ENCODE data around the gene SPC25. TPM values are rescaled to one million over a fixed set of nuclear protein-coding genes. Genes with fewer than 3 reads are reported as not detected.

The SPC25 gene
- total and polyA plus RNA-seq, 9 of the 15 experiments (the other 6 are each of a cell fraction or from before 2014, with no cell fraction given) = 44.8 to 100 (median 75.0) TPM

DNA sequence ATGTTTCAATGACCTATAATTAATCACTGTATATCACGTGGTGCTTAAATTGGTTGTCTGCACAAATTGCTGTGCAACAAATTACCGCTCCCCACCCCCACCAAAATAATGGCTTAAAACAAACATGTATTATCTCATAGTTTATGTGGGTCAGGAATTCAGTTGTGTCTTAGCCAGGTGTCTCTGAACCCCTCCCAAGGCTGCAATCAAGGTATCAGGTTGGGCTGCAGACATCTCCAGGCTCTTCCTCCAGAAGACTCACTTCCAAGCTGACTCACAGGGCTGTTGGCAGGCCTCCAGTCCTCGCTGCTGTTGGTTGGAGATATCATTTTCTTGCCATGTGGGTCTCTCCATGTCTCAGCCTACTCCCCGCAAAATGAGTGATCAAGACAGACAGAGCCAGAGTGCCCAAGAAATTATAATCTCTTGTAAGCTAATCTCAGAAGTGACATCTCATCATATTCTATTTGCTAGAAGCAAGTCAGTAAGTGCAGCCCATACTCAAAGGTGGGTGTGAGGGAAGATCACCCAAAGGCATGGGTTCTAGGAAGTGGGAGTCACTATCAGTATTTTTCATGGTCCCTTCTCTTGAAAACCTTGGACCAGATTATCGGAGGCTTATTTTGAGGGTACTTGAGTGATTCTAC, 38.4 kb downstream of the SPC25 start (continued):
- TF ChIP-seq ZNF311 (CRISPR knock-in tag; IDR thresholded peaks at IDR 0.05) = no peak
- peak; percentile 72; the same call in 1 of the 2 replicates for TF ChIP-seq LCOR (CRISPR knock-in tag; IDR thresholded peaks at IDR 0.05)
- TF ChIP-seq, protein P1, sequence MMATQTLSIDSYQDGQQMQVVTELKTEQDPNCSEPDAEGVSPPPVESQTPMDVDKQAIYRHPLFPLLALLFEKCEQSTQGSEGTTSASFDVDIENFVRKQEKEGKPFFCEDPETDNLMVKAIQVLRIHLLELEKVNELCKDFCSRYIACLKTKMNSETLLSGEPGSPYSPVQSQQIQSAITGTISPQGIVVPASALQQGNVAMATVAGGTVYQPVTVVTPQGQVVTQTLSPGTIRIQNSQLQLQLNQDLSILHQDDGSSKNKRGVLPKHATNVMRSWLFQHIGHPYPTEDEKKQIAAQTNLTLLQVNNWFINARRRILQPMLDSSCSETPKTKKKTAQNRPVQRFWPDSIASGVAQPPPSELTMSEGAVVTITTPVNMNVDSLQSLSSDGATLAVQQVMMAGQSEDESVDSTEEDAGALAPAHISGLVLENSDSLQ (IDR thresholded peaks at IDR 0.05) = peak; percentile 94
- TF ChIP-seq SPI1 (IDR thresholded peaks at IDR 0.05; ENCODE audit: borderline replicate concordance, low read depth, low read length) = 0 out of 2 replicates have a peak, but pooled peaks have one; percentile 49
- TF ChIP-seq HSF4 (CRISPR knock-in tag; IDR thresholded peaks at IDR 0.05; ENCODE audit: borderline replicate concordance) = no peak
- TF ChIP-seq, protein P2, sequence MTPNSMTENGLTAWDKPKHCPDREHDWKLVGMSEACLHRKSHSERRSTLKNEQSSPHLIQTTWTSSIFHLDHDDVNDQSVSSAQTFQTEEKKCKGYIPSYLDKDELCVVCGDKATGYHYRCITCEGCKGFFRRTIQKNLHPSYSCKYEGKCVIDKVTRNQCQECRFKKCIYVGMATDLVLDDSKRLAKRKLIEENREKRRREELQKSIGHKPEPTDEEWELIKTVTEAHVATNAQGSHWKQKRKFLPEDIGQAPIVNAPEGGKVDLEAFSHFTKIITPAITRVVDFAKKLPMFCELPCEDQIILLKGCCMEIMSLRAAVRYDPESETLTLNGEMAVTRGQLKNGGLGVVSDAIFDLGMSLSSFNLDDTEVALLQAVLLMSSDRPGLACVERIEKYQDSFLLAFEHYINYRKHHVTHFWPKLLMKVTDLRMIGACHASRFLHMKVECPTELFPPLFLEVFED (CRISPR knock-in tag; conservative IDR thresholded peaks at IDR 0.05) = no peak
- TF ChIP-seq HNRNPL (IDR thresholded peaks at IDR 0.05; ENCODE audit: low read depth, low read length) = 0 out of 2 replicates have a peak, but pooled peaks have one; percentile 28
- 0 out of 2 replicates have a peak, but pooled peaks have one; percentile 72 for TF ChIP-seq TRIM28 (IDR thresholded peaks at IDR 0.05)
- no peak for TF ChIP-seq FOXA1 (IDR thresholded peaks at IDR 0.05; ENCODE audit: borderline replicate concordance)
- TF ChIP-seq, protein P3, sequence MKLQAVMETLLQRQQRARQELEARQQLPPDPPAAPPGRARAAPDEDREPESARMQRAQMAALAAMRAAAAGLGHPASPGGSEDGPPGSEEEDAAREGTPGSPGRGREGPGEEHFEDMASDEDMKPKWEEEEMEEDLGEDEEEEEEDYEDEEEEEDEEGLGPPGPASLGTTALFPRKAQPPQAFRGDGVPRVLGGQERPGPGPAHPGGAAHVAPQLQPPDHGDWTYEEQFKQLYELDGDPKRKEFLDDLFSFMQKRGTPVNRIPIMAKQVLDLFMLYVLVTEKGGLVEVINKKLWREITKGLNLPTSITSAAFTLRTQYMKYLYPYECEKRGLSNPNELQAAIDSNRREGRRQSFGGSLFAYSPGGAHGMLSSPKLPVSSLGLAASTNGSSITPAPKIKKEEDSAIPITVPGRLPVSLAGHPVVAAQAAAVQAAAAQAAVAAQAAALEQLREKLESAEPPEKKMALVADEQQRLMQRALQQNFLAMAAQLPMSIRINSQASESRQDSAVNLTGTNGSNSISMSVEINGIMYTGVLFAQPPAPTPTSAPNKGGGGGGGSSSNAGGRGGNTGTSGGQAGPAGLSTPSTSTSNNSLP (IDR thresholded peaks at IDR 0.05; ENCODE audit: borderline replicate concordance, low read depth, low read length) = peak; percentile 98
- peak; percentile 64 for TF ChIP-seq ETV5 (CRISPR knock-in tag; IDR thresholded peaks at IDR 0.05; ENCODE audit: low read depth)
- TF ChIP-seq, protein P4, sequence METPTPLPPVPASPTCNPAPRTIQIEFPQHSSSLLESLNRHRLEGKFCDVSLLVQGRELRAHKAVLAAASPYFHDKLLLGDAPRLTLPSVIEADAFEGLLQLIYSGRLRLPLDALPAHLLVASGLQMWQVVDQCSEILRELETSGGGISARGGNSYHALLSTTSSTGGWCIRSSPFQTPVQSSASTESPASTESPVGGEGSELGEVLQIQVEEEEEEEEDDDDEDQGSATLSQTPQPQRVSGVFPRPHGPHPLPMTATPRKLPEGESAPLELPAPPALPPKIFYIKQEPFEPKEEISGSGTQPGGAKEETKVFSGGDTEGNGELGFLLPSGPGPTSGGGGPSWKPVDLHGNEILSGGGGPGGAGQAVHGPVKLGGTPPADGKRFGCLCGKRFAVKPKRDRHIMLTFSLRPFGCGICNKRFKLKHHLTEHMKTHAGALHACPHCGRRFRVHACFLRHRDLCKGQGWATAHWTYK (CRISPR knock-in tag; IDR thresholded peaks at IDR 0.05) = no peak
- no peak for TF ChIP-seq KLF1 (tag; IDR thresholded peaks at IDR 0.05)
- TF ChIP-seq NFIX (CRISPR knock-in tag; IDR thresholded peaks at IDR 0.05; ENCODE audit: low read depth) = peak; percentile 33; the same call in 1 of the 2 replicates
- peak; percentile 63; the same call in 1 of the 2 replicates for TF ChIP-seq ZNF175 (CRISPR knock-in tag; IDR thresholded peaks at IDR 0.05; ENCODE audit: low read depth)
- TF ChIP-seq ETV1 (tag; conservative IDR thresholded peaks at IDR 0.05; ENCODE audit: low read depth) = peak; percentile 9; the same call in 1 of the 2 replicates
- TF ChIP-seq ATF7 (IDR thresholded peaks at IDR 0.05) = peak; percentile 85
- TF ChIP-seq MAFF (IDR thresholded peaks at IDR 0.05; ENCODE audit: low read length) = peak; percentile 76; the same call in 1 of the 2 replicates
- peak; percentile 66 for TF ChIP-seq EP400 (IDR thresholded peaks at IDR 0.05)
- TF ChIP-seq ZNF561 (CRISPR knock-in tag; conservative IDR thresholded peaks at IDR 0.05) = no peak
- TF ChIP-seq NFE2 (IDR thresholded peaks at IDR 0.05; ENCODE audit: low read depth) = peak; percentile 92

Measured in K562 (cell line).